HG03342 (cell line): ENCODE data around the gene BRAF.
"Not testable (repeated sequence)": the region's sequence is repeated elsewhere in the genome, so short reads cannot be mapped to it uniquely, and the experiment has no call there.

Experiments used
- ATAC-seq: cut with Tn5 transposase; IDR thresholded peaks from one replicate; pipeline ENCODE4 v1.9.1; 2021; ENCODE audit warnings: mild to moderate bottlenecking, moderate library complexity; ENCODE audit not compliant: unreplicated experiment

BRAF gene

GRCh38 chr7:140684066-140684950 is 240.4 kb downstream of the BRAF start:
- ATAC-seq: no peak

GRCh38 chr7:140683657-140684056 is 241.1 kb downstream of the BRAF start:
- no peak for ATAC-seq

GRCh38 chr7:140681766-140682165 is 243.0 kb downstream of the BRAF start:
- ATAC-seq: no peak

- ATAC-seq: no peak
Observed at GRCh38 chr7:140680886-140681285, 243.8 kb downstream of the BRAF start.

GRCh38 chr7:140679186-140679585 is 245.5 kb downstream of the BRAF start:
- ATAC-seq: no peak

- ATAC-seq: no peak
Observed at GRCh38 chr7:140678816-140679130, 246.0 kb downstream of the BRAF start.

- no peak for ATAC-seq
Observed at GRCh38 chr7:140678081-140678815, 246.5 kb downstream of the BRAF start.

- ATAC-seq: no peak
Observed at GRCh38 chr7:140677496-140677895, 247.2 kb downstream of the BRAF start.

GRCh38 chr7:140676956-140677355 is 247.8 kb downstream of the BRAF start:
- ATAC-seq: not testable (repeated sequence)

GRCh38 chr7:140676306-140676705 is 248.4 kb downstream of the BRAF start:
- peak; percentile 57 for ATAC-seq

- no peak for ATAC-seq
Observed at GRCh38 chr7:140675726-140676125, 249.0 kb downstream of the BRAF start.

- no peak for ATAC-seq
Observed at GRCh38 chr7:140674899-140675701, 249.6 kb downstream of the BRAF start.

GRCh38 chr7:140674356-140674800 is 250.4 kb downstream of the BRAF start:
- ATAC-seq: peak; percentile 41

- ATAC-seq: no peak
Observed at GRCh38 chr7:140673774-140674155, 251.0 kb downstream of the BRAF start.

- ATAC-seq: peak; percentile 38
Observed at GRCh38 chr7:140673063-140673773, 251.5 kb downstream of the BRAF start.

- peak; percentile 42 for ATAC-seq
Observed at GRCh38 chr7:140672382-140673062, 252.2 kb downstream of the BRAF start, which contains the start of gene ADCK2. ADCK2 (plus strand) TSS chr7:140672945; CDS start chr7:140673331, 386 bp downstream.

GRCh38 chr7:140671966-140672365 is 252.8 kb downstream of the BRAF start:
- no peak for ATAC-seq

GRCh38 chr7:140670343-140670935 is 254.3 kb downstream of the BRAF start:
- ATAC-seq: no peak

- not testable (repeated sequence) for ATAC-seq
Observed at GRCh38 chr7:140669862-140670261, 254.9 kb downstream of the BRAF start.

GRCh38 chr7:140669352-140669751 is 255.4 kb downstream of the BRAF start:
- ATAC-seq: no peak
